SIG-M5 treated with dmso at 0.1 percent for 504 hours (cell line): ENCODE measurements around the gene TRIM6.
"Not testable (repeated sequence)": the region's sequence is repeated elsewhere in the genome, so short reads cannot be mapped to it uniquely, and the experiment has no call there.

Experiments used
- DNase-seq: peaks from one replicate; lab custom pipeline; 2025; ENCODE audit not compliant: unreplicated experiment; lab: John Stamatoyannopoulos, UW

Gene TRIM6, protein sequence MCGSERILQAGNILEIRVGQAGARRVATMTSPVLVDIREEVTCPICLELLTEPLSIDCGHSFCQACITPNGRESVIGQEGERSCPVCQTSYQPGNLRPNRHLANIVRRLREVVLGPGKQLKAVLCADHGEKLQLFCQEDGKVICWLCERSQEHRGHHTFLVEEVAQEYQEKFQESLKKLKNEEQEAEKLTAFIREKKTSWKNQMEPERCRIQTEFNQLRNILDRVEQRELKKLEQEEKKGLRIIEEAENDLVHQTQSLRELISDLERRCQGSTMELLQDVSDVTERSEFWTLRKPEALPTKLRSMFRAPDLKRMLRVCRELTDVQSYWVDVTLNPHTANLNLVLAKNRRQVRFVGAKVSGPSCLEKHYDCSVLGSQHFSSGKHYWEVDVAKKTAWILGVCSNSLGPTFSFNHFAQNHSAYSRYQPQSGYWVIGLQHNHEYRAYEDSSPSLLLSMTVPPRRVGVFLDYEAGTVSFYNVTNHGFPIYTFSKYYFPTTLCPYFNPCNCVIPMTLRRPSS

DNA sequence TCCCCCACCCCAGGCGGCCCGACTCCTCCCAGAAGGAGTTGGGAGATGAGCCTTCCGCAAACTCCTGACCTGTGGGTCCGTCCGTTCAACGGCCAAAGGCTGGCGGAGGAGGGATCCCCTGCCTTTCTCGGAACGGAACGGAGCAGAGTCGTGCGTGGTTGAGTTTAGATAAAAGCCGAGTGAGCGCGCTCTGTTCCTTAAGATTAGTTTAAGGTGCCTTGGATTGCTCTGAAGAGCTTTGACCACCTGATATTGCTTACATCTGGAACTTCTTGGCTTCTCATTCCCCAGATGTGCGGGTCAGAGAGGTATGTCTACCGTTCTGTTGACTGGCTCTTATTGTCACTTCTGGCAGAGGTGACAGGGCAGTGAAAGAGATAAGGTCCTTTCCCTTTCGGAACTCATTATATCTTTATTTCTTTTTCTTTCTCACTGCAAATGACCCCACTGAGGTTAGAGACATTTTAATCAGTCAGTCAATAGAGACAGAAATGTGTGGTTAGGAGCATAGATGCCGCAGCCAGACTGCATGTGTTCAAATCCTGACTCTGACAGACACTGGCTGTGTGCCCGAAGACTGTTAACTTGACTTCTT lies at the start of gene TRIM6:
TRIM6 (plus strand) TSS at position 31 of the 595 bp plus-strand sequence; CDS start at position 292, 261 bp downstream.
- no peak for DNase-seq

DNA sequence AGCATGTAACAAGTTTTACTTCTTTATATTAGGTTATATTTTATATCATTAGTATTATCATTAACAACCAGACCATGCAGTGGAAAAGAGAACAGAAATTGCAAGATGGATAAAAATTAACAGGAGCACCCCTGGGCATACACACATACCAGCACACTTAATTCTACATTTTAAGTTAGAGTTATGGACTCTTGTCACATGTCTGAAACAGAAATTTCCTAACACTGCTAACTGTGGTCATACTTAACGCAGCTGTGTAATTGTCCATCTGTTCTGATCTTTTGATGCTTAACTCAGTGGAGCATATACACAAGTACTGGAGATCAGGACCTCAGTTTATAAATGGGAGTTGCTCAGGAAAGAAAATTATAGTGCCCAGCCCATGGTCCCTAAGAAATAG lies 48.5 kb upstream of the TRIM6 start:
- no peak for DNase-seq

DNA sequence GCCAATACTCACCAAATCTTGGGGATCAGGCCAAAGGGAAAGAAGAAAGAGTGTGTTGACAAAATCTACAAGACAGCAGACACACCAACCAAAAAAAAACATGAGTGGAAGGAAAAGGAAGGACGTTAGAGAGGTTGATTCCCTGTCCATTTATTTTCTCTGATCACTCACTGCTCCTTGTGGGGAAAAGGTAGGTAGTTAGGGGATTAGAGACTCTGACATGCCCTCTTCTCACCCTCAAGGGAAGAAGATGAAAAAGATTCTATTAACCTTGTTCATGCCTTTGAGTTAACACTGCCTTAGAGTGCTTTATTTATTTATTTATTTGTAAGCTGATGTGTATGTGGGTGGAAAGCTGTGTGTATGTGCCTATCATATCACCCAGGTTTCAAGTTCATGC lies 48.0 kb upstream of the TRIM6 start, which contains the start of gene OR52H1:
OR52H1 (minus strand) TSS at position 101 of the 400 bp plus-strand sequence. CDS start 3,035 bp downstream, outside the sequence.
- no peak for DNase-seq

DNA sequence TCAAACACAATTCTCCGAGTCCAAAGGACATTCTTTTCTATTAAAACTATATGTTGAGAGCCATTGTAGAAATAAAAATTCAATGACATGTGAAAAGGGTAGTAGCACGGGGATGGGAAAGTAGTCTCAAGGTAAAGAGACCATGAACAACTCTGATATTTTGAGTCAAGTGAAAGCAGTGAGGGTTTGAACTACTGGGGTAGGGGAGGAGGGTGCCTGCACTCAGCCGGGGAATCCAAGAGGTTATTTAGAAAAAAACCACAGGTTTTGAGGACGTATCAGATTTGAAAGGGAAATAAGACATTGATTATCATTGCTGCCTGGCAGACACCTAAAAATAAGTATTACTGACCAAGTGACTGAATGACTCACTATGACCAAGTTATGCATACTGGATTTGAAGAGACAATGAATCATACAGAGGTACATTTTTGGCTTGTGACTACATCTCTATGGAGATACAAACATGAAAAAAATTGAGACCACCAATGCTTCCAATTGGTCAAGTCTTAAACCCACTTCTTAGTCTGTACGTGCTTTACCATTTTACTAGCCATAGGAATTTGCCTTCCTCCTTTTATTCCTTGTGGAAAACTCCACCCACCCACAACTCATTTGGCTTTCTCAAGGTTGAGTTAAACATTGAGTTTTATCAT lies 45.9 kb upstream of the TRIM6 start:
- DNase-seq, result no peak

DNA sequence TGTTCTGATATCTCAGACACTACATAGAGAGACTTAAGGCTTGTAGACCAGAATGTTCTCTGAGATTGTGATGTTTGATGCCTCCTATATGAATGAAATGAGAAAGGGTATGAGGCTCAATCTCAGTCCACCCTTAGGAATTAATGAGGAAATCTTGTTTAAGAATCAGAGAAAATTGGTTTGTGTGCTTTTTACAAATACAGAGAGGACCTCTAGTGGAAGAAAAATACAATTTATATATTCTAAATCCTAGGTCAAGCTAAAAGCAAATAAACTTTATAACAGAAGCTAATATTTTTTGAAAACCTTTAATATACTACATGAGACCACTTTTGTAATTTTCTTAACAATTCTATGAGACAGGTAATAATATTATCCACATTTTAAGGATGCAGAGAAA lies 43.1 kb upstream of the TRIM6 start:
- no peak for DNase-seq

DNA sequence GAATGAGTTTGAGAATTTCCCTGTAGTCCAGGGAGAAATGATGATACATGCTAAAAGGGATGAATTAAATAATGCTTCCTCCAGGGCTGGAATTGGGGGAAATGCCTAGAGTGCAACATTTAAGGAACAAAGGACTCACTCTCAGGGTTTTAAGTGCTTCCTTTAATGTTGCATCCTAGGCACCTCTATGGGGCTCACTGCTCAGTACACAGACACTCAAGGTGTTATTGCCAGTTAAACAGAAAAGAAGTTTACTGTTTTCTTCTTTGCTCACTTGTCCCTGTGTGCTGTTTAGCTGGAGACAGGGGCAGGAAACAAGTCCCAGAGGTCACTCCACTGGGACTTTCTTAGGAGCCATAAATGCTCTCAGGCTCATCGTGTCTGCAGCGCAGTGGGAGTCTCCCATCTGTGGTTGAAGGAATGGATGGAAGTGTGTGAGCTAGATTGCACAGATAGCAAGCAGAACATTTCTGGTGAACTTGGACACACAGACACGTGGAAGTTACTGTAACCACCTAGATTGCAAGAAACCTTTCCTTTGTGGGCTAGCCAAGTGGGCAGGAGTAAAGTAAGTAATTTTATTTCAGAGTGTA lies 39.7 kb upstream of the TRIM6 start:
- no peak for DNase-seq

DNA sequence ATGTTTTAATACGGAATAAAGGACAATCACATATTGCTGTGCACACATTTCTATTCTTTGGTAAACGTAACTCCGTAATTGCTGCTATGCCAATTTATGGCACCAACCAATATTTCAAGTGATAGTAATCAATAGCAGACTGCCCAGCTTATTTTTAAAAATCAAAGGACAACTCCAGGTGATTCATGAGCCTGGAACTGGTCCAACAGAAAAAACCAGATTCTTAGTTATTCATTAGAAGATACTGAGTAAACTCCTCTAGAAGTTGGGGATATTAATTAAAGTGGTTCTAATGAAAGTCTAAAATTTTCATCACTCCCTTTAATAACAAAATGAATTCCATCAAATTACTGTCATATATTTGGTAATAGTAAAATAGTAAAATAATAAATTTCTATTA lies 38.7 kb upstream of the TRIM6 start:
- no peak for DNase-seq

DNA sequence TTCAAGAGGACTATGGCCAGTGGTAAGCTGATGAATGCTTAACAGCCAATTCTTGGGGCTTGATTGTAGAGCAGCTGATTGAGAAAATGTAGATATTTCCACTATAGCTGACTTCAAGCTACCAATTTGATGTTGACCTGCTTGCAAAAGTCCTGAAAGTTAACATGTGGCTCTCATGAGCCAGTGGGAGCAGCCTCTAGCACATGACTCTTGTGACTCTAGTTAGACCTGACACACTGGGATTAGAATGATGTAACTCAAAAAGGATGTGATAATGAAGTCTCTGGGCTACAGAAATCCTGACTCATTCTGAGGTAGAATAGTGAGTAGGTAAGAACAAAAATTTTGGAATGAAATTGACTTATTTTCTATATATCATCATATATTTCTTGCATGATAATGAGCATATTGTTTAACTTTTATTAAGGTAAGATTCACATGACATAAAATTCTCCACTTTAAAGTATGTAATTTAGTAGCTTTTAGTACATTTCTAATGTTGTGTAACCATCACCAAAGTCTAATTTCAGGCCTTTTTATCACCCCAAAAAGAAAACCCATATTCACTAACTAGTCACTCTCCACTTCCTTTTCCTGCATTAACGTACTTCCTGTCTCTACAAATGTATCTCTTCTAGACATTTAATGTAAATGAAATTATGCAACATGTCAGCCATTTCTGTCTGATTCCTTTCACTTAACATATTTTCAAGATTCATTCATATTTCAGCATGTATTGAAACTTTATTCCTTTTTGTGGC lies 32.0 kb upstream of the TRIM6 start:
- peak; percentile 10 for DNase-seq

DNA sequence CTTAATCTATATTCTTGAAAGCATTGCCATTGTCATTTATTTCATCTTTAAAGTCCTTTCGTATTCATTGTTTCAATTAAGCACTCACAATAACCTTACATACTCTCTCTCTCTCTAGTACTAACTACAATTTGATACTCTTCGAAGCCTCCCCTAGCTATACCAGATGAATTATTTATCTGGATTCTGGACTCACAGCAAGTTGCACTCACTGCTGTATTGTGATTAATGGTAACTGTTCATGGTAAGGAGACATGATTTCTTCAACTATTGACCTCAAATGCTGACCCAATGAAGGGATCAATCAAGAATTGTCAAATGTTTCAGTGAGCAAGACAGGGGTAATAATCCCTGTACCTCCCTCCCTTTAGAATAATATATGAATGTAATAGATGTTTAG lies 21.8 kb upstream of the TRIM6 start:
- no peak for DNase-seq

DNA sequence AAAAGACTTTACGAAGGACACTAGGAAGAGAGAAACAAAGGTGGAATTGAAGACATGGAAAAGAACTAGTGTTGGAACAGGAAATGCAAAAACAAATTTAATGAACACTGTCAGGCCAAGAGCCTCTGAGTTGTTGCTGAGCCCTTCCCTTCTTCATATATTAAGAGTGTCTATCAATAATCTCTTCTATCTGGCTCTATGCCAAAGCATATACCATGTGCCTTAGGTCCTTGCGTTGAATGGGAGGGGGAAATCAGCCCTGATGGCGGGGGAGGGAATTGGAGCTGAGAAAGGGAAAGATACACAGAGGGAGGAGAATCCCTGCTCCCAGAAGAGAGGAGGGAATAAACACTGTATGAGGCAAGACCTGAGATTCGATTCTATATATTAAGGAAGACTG lies 21.3 kb upstream of the TRIM6 start:
- no peak for DNase-seq

DNA sequence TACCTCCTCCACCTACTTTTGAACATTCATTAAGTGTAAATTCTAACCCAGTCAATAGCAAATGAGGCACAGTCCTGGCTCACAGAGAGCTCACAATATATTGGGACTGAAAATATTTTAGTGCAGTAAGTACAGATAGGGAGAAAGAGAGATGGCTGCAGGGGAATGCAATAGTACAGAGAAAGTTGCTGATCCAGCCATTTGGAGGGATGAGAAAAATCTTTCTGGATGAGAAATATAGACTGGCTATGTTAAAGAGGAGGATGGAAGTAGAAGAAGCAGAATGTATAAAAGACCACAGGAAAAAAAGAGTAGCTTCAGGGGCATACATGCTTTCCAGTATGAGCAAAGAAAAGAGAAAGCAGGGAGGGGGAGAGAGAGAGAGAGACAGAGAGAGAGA lies 19.3 kb upstream of the TRIM6 start:
- DNase-seq, result no peak

DNA sequence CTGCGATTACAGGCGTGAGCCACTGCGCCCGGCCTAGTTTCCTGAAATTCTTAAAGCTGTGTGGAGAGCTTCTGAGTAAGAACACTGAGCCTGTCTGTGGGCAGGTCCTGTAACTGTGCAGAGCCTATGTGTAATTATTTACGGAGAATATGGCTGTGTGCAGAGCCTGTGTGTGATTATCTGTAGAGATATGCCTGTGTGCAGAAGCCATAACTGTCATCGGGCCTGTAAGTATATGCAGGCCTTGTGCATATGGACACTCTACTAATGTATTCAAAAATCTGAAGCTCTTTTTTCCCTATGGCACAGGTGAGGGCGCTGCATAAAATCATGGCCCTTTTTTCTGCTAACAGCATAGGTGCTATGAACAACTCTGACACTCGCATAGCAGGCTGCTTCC lies 15.9 kb upstream of the TRIM6 start, which contains the start of gene OR52B6:
OR52B6 (plus strand) TSS at position 301 of the 400 bp plus-strand sequence; CDS start at position 301, 0 bp downstream.
- DNase-seq, result no peak

DNA sequence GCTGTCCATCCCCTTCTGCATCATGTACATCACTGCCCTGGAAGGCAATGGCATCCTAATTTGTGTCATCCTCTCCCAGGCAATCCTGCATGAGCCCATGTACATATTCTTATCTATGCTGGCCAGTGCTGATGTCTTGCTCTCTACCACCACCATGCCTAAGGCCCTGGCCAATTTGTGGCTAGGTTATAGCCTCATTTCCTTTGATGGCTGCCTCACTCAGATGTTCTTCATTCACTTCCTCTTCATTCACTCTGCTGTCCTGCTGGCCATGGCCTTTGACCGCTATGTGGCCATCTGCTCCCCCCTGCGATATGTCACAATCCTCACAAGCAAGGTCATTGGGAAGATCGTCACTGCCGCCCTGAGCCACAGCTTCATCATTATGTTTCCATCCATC lies 15.4 kb upstream of the TRIM6 start:
- no peak for DNase-seq

DNA sequence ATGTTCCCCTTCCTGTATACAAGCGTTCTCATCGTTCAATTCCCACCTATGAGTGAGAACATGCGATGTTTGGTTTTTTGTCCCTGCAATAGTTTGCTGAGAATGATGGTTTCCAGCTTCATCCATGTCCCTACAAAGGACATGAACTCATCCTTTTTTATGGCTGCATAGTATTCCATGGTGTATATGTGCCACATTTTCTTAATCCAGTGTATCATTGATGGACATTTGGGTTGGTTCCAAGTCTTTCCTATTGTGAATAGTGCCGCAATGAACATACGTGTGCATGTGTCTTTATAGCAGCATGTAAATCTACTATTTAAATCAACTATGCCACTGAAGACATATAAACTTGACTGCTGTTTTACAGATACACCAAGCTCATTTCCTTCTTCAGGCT lies 12.0 kb upstream of the TRIM6 start:
- not testable (repeated sequence) for DNase-seq

DNA sequence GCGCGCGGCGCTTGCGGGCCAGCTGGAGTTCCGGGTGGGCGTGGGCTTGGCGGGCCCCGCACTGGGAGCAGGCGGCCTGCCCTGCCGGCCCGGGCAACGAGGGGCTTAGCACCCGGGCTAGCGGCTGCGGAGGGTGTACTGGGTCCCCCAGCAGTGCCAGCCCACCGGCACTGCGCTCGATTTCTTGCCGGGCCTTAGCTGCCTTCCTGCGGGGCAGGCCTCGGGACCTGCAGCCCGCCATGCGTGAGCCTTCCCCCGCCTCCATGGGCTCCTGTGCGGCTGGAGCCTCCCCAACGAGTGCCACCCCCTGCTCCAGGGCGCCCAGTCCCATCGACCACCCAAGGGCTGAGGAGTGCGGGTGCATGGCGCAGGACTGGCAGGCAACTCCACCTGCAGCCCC lies 6.5 kb upstream of the TRIM6 start:
- not testable (repeated sequence) for DNase-seq

DNA sequence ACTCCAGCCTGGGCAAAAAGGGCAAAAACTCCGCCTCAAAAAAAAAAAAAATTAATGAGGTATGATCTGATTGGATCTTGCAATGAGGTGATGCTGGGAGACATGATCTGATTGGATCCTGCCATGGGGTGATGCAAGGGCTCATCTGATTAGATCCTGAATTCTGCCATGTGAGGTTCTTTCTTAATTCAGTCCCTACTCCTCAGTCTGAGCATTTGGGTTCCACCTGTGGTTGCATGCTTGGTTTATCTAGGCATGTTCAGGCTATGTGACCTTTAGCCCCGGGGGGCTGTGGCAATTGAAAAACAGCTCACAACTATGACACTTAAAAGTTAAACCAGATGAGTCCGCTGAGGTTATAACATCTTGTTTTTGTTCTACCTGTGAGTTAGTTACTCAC lies 4.8 kb upstream of the TRIM6 start:
- DNase-seq, result no peak

DNA sequence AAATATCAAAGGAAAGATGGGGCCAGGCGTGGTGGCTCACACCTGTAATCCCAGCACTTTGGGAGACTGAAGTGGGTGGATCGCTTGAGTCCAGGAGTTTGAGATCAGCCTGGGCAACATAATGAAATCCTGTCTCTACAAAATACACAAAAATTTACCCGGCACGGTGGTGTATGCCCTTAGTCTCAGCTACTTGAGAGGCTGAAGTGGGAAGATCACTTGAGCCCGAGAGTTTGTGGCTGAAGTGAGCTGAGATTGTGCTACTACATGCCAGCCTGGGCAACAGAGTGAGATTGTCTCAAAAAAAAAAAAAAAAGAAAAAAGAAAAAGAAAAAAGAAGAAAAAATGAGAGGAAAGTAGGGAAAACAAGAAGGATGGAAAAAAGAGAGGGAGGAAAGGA lies 3.8 kb upstream of the TRIM6 start:
- no peak for DNase-seq

DNA sequence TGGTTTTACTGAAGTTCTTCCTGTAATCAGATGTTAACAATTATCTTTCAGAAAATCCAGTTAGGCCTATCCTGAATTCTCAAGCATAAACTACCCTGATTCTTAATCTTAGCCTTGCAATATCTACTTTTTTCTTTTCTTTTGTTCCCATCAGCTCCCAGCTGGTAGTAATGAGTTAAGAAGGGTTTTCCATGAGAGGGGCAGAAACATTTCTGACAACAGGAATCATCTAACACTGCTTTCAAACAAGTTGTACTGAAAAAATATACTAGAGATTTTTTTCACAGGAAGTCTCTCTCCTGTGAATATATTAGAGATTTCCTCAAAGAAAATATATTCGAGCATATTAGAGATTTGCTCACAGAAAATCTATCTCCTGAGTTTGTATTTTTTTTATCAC lies 3.3 kb upstream of the TRIM6 start:
- no peak for DNase-seq

DNA sequence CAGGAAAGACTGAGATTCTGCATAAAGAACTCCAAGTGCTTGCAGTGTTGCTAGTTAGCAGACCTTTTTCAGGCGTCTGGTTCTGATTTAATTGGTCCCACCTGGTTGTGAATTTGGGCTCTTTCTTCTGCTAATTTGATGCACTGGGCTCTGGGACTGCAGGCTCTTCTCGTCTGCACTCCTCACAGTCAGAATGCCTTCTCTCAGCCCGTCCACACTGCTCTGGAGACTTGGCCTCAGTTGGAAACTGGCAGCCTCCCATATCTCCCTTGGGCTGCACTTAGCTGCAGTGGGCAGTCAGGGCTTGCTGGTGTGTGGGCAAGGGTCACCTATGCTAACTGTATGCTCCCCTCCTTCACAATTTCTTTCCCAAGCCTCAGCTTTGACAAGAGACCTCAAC lies 1.5 kb downstream of the TRIM6 start:
- DNase-seq, result no peak

DNA sequence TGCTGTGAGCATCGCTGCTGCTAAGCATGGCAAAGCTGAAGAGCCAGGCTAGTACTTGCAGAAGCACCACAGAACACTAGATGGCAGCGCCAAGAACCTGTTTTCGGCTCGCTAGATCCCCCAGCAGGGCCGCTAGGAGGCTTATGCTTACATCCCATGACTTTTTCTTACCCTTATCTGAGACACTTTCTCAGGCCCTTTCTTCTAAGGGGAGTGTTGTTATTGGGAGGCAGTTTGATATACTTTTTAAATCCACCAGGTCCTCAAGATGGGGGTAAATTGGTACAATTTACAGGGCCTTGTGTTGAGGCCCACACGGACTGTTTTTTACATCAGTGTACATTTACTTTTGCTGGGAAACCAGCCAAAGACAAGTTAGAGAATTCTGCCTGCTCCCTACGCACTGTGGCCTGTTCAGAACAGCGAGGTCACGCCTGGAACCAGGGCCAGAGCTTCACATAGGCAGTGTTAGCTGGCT lies 4.0 kb downstream of the TRIM6 start:
- peak; percentile 67 for DNase-seq
